HepG2 (cell line): ENCODE results near the gene SMIM45.

Source experiments
- BCL6 ChIP-seq: IDR thresholded peaks from 2 replicates; pipeline ENCODE4 v1.6.1; 2016; ENCODE audit warnings: missing genetic modification reagents, missing compliant biosample characterization
- HMG20B ChIP-seq: conservative IDR thresholded peaks from 2 replicates; pipeline ENCODE4 v1.6.1; 2016; ENCODE audit warnings: missing genetic modification reagents, missing compliant biosample characterization
- KLF15 ChIP-seq: sonication (generic); formaldehyde crosslinking; IDR thresholded peaks from 2 replicates; pipeline ENCODE4 v1.8.1; 2023; ENCODE audit warnings: borderline replicate concordance, mild to moderate bottlenecking, inconsistent platforms, missing genetic modification reagents, mixed read lengths
- MIER3 ChIP-seq: IDR thresholded peaks from 2 replicates; pipeline ENCODE4 v1.6.1; 2016; ENCODE audit warnings: missing compliant biosample characterization, borderline replicate concordance
- NAIF1 ChIP-seq: sonication (generic); formaldehyde crosslinking; IDR thresholded peaks from 2 replicates; pipeline ENCODE4 v1.5.0; 2020; ENCODE audit warnings: mild to moderate bottlenecking, missing genetic modification reagents, borderline replicate concordance
- PHF5A ChIP-seq: IDR thresholded peaks from one replicate; pipeline ENCODE4 v1.6.1; 2018; ENCODE audit warnings: low read depth, missing genetic modification reagents; ENCODE audit not compliant: unreplicated experiment
- RXRB ChIP-seq: IDR thresholded peaks from 2 replicates; pipeline ENCODE4 v1.6.1; 2016; ENCODE audit warnings: borderline replicate concordance, missing genetic modification reagents, missing compliant biosample characterization
- ZBTB3 ChIP-seq: sonication (generic); formaldehyde crosslinking; IDR thresholded peaks from 2 replicates; pipeline ENCODE4 v1.4.0; 2020; ENCODE audit warnings: low read depth, mild to moderate bottlenecking, moderate library complexity, missing genetic modification reagents, borderline replicate concordance
- ZFP82 ChIP-seq: sonication (generic); formaldehyde crosslinking; IDR thresholded peaks from 2 replicates; pipeline ENCODE4 v1.5.1; 2020; ENCODE audit warnings: mild to moderate bottlenecking, missing genetic modification reagents, borderline replicate concordance
- ZFX ChIP-seq: sonication (generic); formaldehyde crosslinking; IDR thresholded peaks from 2 replicates; pipeline ENCODE4 v1.4.0; 2020; ENCODE audit warnings: mild to moderate bottlenecking, low read depth, missing genetic modification reagents, moderate library complexity
- ZMYM2 ChIP-seq: sonication (generic); formaldehyde crosslinking; IDR thresholded peaks from 2 replicates; pipeline ENCODE4 v1.8.0; 2022; ENCODE audit warnings: mild to moderate bottlenecking, missing genetic modification reagents
- TF ChIP-seq, protein P1 (sequence below): sonication (generic); formaldehyde crosslinking; conservative IDR thresholded peaks from 2 replicates; pipeline ENCODE4 v1.4.0; 2020; ENCODE audit warnings: missing genetic modification reagents
- TF ChIP-seq, protein P2 (sequence below): sonication (generic); formaldehyde crosslinking; IDR thresholded peaks from 2 replicates; pipeline ENCODE4 v1.8.1; 2023; ENCODE audit warnings: mild to moderate bottlenecking, inconsistent platforms, moderate library complexity, missing genetic modification reagents, borderline replicate concordance
- TF ChIP-seq, protein P3 (sequence below): IDR thresholded peaks from 2 replicates; pipeline ENCODE4 v1.6.1; 2016; ENCODE audit warnings: low read depth, control low read depth
- TF ChIP-seq, protein P4 (sequence below): sonication (generic); formaldehyde crosslinking; IDR thresholded peaks from 2 replicates; pipeline ENCODE4 v1.4.0; 2020; ENCODE audit warnings: missing genetic modification reagents, borderline replicate concordance
- TF ChIP-seq, protein P5 (sequence below): IDR thresholded peaks from 2 replicates; pipeline ENCODE4 v1.6.1; 2016; ENCODE audit warnings: low read depth, borderline replicate concordance
- TF ChIP-seq, protein P6 (sequence below): IDR thresholded peaks from 2 replicates; pipeline ENCODE4 v1.6.1; 2016
- TF ChIP-seq, protein P7 (sequence below): sonication (generic); formaldehyde crosslinking; IDR thresholded peaks from 2 replicates; pipeline ENCODE4 v1.5.1; 2020; ENCODE audit warnings: mild to moderate bottlenecking, missing genetic modification reagents, borderline replicate concordance

Gene SMIM45

DNA sequence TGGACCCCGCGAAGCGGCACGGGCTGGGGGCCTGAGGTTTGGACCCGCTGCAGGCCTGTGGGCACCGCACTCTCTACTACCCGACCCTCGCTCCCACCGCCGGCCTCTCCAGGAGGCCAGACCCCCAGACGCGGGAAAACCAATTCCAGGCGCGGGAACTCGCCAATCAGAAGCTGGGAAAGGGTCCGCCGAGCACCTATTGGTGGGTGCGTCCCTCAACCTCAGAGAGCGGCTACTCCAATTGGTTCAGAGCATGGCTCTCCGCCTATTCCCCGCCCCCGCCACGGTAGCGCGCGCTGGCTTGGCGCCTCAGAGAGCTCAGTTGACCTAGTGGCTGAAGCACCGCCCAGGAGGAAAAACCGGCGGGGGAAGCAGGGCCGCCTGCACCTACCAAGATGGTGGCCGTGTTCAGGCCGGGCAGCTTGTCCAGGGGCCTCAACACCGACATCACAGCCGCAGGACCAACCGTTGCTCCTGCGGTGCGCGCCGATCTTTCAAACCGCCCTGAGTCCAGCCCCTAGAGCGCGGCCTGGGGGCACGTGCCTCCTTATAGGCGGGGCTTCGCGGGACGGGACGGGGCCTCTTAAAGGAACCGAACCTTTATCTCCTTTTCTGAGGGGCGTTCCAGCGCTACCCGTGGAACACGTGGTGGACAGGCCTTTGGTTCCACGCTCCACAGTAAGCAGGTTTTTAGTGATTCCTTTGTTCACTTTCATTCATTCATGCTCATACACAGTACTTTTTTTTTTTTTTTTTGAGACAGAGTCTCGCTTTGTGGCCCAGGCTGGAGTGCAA is 5.1 kb upstream of the SMIM45 start, which contains the start of gene CENPM (continued):
- TF ChIP-seq, protein P1, sequence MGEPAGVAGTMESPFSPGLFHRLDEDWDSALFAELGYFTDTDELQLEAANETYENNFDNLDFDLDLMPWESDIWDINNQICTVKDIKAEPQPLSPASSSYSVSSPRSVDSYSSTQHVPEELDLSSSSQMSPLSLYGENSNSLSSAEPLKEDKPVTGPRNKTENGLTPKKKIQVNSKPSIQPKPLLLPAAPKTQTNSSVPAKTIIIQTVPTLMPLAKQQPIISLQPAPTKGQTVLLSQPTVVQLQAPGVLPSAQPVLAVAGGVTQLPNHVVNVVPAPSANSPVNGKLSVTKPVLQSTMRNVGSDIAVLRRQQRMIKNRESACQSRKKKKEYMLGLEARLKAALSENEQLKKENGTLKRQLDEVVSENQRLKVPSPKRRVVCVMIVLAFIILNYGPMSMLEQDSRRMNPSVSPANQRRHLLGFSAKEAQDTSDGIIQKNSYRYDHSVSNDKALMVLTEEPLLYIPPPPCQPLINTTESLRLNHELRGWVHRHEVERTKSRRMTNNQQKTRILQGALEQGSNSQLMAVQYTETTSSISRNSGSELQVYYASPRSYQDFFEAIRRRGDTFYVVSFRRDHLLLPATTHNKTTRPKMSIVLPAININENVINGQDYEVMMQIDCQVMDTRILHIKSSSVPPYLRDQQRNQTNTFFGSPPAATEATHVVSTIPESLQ: no peak
- TF ChIP-seq RXRB (CRISPR knock-in tag): no peak
- TF ChIP-seq ZFP82 (CRISPR knock-in tag): 0 out of 2 replicates have a peak, but pooled peaks have one; percentile 79
- TF ChIP-seq, protein P2, sequence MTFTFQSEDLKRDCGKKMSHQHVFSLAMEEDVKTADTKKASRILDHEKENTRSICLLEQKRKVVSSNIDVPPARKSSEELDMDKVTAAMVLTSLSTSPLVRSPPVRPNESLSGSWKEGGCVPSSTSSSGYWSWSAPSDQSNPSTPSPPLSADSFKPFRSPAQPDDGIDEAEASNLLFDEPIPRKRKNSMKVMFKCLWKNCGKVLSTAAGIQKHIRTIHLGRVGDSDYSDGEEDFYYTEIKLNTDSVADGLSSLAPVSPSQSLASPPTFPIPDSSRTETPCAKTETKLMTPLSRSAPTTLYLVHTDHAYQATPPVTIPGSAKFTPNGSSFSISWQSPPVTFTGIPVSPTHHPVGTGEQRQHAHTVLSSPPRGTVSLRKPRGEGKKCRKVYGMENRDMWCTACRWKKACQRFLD (CRISPR knock-in tag): peak; percentile 53; the same call in 1 of the 2 replicates
- TF ChIP-seq, protein P3, sequence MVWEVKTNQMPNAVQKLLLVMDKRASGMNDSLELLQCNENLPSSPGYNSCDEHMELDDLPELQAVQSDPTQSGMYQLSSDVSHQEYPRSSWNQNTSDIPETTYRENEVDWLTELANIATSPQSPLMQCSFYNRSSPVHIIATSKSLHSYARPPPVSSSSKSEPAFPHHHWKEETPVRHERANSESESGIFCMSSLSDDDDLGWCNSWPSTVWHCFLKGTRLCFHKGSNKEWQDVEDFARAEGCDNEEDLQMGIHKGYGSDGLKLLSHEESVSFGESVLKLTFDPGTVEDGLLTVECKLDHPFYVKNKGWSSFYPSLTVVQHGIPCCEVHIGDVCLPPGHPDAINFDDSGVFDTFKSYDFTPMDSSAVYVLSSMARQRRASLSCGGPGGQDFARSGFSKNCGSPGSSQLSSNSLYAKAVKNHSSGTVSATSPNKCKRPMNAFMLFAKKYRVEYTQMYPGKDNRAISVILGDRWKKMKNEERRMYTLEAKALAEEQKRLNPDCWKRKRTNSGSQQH: peak; percentile 57; the same call in 1 of the 2 replicates
- TF ChIP-seq ZMYM2 (CRISPR knock-in tag): peak; percentile 46; the same call in 1 of the 2 replicates
- TF ChIP-seq, protein P4, sequence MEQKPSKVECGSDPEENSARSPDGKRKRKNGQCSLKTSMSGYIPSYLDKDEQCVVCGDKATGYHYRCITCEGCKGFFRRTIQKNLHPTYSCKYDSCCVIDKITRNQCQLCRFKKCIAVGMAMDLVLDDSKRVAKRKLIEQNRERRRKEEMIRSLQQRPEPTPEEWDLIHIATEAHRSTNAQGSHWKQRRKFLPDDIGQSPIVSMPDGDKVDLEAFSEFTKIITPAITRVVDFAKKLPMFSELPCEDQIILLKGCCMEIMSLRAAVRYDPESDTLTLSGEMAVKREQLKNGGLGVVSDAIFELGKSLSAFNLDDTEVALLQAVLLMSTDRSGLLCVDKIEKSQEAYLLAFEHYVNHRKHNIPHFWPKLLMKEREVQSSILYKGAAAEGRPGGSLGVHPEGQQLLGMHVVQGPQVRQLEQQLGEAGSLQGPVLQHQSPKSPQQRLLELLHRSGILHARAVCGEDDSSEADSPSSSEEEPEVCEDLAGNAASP (CRISPR knock-in tag): 0 out of 2 replicates have a peak, but pooled peaks have one; percentile 25
- peak; percentile 91; the same call in 1 of the 2 replicates for TF ChIP-seq ZBTB3 (CRISPR knock-in tag)
- 0 out of 2 replicates have a peak, but pooled peaks have one; percentile 14 for TF ChIP-seq KLF15 (CRISPR knock-in tag)
- TF ChIP-seq, protein P5, sequence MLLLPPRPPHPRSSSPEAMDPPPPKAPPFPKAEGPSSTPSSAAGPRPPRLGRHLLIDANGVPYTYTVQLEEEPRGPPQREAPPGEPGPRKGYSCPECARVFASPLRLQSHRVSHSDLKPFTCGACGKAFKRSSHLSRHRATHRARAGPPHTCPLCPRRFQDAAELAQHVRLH: peak; percentile 50; the same call in 1 of the 2 replicates
- TF ChIP-seq ZFX (CRISPR knock-in tag): peak; percentile 82
- TF ChIP-seq, protein P6, sequence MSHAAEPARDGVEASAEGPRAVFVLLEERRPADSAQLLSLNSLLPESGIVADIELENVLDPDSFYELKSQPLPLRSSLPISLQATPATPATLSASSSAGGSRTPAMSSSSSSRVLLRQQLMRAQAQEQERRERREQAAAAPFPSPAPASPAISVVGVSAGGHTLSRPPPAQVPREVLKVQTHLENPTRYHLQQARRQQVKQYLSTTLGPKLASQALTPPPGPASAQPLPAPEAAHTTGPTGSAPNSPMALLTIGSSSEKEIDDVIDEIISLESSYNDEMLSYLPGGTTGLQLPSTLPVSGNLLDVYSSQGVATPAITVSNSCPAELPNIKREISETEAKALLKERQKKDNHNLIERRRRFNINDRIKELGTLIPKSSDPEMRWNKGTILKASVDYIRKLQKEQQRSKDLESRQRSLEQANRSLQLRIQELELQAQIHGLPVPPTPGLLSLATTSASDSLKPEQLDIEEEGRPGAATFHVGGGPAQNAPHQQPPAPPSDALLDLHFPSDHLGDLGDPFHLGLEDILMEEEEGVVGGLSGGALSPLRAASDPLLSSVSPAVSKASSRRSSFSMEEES: peak; percentile 66; the same call in 1 of the 2 replicates
- TF ChIP-seq, protein P7, sequence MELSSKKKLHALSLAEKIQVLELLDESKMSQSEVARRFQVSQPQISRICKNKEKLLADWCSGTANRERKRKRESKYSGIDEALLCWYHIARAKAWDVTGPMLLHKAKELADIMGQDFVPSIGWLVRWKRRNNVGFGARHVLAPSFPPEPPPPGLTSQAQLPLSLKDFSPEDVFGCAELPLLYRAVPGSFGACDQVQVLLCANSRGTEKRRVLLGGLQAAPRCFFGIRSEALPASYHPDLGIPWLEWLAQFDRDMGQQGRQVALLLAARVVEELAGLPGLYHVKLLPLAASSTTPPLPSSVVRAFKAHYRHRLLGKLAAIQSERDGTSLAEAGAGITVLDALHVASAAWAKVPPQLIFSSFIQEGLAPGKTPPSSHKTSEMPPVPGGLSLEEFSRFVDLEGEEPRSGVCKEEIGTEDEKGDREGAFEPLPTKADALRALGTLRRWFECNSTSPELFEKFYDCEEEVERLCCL (CRISPR knock-in tag): peak; percentile 83
- TF ChIP-seq MIER3 (CRISPR knock-in tag): no peak
- TF ChIP-seq PHF5A: peak; percentile 13
- no peak for TF ChIP-seq BCL6 (CRISPR knock-in tag)
- no peak for TF ChIP-seq NAIF1
- TF ChIP-seq HMG20B (CRISPR knock-in tag): no peak
